Bronchus fibroblast of lung (primary cell): ENCODE results near the gene ACACA. TPM values are rescaled to one million over a fixed set of nuclear protein-coding genes. Genes with fewer than 3 reads are reported as not detected.

Experiments
- total RNA-seq: library from RNA; depleted of rRNA; stranded (reverse); fragments of >200 nt; gene quantifications from 2 replicates; pipeline ENCODE4 v1.2.3, GENCODE V29; 2015

Gene ACACA
- 39.8 and 42.7 TPM in 2 replicates for total RNA-seq

GRCh38 chr17:37406635-37407461 lies at the start of gene ACACA, which contains the start of gene TADA2A:
Gene ACACA (minus strand): TSS chr17:37406836. CDS start chr17:37406299, 537 bp downstream.
Gene TADA2A (plus strand): TSS chr17:37406886. CDS start chr17:37411366, 4,480 bp downstream.

GRCh38 chr17:37375706-37376105 lies 30.9 kb downstream of the ACACA start, which contains the start of gene C17orf78:
Gene C17orf78 (plus strand): TSS chr17:37375985. CDS start chr17:37376093, 108 bp downstream.

Other genes starting within 250 kb of the ACACA start
- gene C17orf78, start 30.9 kb downstream of the ACACA start, total RNA-seq, result not detected in 2 replicates
- 11.8 and 19.0 TPM in 2 replicates for gene TADA2A, start 50 bp upstream of the ACACA start, total RNA-seq
- gene DUSP14, start 83.1 kb upstream of the ACACA start, total RNA-seq, result 47.4 and 49.6 TPM in 2 replicates
- 9.4 and 10.3 TPM in 2 replicates for gene SYNRG, start 202.6 kb upstream of the ACACA start, total RNA-seq
- gene DDX52, start 236.6 kb upstream of the ACACA start, total RNA-seq, result 12.0 and 12.6 TPM in 2 replicates